ENCODE data around the gene ZFYVE28.

The ZFYVE28 gene

GRCh38 chr4:2363951-2364653, 54.3 kb downstream of the ZFYVE28 start:
- no peak for DNase-seq

- no peak for DNase-seq
Measured at GRCh38 chr4:2363056-2363721, 55.3 kb downstream of the ZFYVE28 start.

GRCh38 chr4:2362266-2363055, 56.0 kb downstream of the ZFYVE28 start:
- no peak for DNase-seq

- DNase-seq, result no peak
Measured at GRCh38 chr4:2361366-2362265, 56.8 kb downstream of the ZFYVE28 start.

- no peak for DNase-seq
Measured at GRCh38 chr4:2360396-2360730, 58.1 kb downstream of the ZFYVE28 start.

GRCh38 chr4:2359591-2360395, 58.7 kb downstream of the ZFYVE28 start:
- no peak for DNase-seq

GRCh38 chr4:2357821-2358745, 60.4 kb downstream of the ZFYVE28 start:
- DNase-seq, result no peak

GRCh38 chr4:2356123-2357069, 62.0 kb downstream of the ZFYVE28 start:
- no peak for DNase-seq

GRCh38 chr4:2354760-2355159, 63.7 kb downstream of the ZFYVE28 start:
- DNase-seq, result no peak

- DNase-seq, result no peak
Measured at GRCh38 chr4:2354118-2354517, 64.3 kb downstream of the ZFYVE28 start.

GRCh38 chr4:2353222-2354107, 65.0 kb downstream of the ZFYVE28 start:
- DNase-seq, result no peak

- no peak for DNase-seq
Measured at GRCh38 chr4:2352729-2353221, 65.7 kb downstream of the ZFYVE28 start.

- DNase-seq, result no peak
Measured at GRCh38 chr4:2352171-2352570, 66.3 kb downstream of the ZFYVE28 start.

- DNase-seq, result no peak
Measured at GRCh38 chr4:2350982-2351381, 67.5 kb downstream of the ZFYVE28 start.

GRCh38 chr4:2348786-2349185, 69.7 kb downstream of the ZFYVE28 start:
- no peak for DNase-seq

- DNase-seq, result no peak
Measured at GRCh38 chr4:2347190-2347589, 71.3 kb downstream of the ZFYVE28 start.

- DNase-seq, result no peak
Measured at GRCh38 chr4:2343476-2343875, 75.0 kb downstream of the ZFYVE28 start.

- no peak for DNase-seq
Measured at GRCh38 chr4:2341911-2342652, 76.4 kb downstream of the ZFYVE28 start.
